ENCODE measurements around the gene STMN3. TPM values are rescaled to one million over a fixed set of nuclear protein-coding genes. Genes with fewer than 3 reads are reported as not detected.

STMN3 gene
- total RNA-seq, 3 donors from 2014 or later, result 11.8 to 19.6 (median 17.7) TPM

DNA sequence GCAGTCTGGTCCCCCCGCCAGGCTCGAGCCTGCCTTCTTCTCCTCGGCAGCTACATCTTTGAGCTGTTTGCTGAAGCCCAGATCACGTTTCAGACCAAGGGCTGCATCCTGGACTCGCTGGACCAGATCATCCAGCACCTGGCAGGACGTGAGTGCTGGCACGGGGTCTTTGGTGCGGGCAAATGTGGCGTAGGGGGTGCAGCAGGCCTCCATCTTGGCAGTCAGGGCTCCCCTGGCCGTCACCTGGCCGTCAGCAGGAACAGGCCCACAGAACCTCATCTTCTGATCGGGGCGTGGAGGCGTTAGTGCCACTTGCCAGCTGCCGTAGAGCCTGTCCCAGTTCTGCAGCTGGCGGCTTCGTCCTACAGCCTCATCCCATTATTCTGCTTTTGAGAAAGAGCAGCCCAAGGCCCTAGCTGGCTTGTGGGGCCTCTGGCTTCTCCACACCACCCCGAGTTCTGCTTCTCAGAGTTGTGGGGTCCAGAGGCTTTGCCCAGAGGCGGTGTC lies 26.6 kb upstream of the STMN3 start:
- Histone ChIP-seq H3K4me1 (peaks cover 8 to 9% of the 10 kb centered on the region in 2 donors), H3K27ac (no peak overlapping the region), H3K27me3 (no peaks in the 10 kb centered on the region), H3K4me3 (no peak overlapping the region), H3K36me3 (no peaks in the 10 kb centered on the region), H3K9me3 (no peaks in the 10 kb centered on the region)
- no peak for DNase-seq (ENCODE audit: low spot score in 2 of 2)
- TF ChIP-seq, protein P1, sequence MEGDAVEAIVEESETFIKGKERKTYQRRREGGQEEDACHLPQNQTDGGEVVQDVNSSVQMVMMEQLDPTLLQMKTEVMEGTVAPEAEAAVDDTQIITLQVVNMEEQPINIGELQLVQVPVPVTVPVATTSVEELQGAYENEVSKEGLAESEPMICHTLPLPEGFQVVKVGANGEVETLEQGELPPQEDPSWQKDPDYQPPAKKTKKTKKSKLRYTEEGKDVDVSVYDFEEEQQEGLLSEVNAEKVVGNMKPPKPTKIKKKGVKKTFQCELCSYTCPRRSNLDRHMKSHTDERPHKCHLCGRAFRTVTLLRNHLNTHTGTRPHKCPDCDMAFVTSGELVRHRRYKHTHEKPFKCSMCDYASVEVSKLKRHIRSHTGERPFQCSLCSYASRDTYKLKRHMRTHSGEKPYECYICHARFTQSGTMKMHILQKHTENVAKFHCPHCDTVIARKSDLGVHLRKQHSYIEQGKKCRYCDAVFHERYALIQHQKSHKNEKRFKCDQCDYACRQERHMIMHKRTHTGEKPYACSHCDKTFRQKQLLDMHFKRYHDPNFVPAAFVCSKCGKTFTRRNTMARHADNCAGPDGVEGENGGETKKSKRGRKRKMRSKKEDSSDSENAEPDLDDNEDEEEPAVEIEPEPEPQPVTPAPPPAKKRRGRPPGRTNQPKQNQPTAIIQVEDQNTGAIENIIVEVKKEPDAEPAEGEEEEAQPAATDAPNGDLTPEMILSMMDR (IDR thresholded peaks at IDR 0.05), result no peak
- TF ChIP-seq POLR2AphosphoS5 (IDR thresholded peaks at IDR 0.05), result no peak
- TF ChIP-seq POLR2A (IDR thresholded peaks at IDR 0.05), result no peak
- intact Hi-C loops (cut with DNase I; ENCODE audit: low total_unique reads), result no loop called here

DNA sequence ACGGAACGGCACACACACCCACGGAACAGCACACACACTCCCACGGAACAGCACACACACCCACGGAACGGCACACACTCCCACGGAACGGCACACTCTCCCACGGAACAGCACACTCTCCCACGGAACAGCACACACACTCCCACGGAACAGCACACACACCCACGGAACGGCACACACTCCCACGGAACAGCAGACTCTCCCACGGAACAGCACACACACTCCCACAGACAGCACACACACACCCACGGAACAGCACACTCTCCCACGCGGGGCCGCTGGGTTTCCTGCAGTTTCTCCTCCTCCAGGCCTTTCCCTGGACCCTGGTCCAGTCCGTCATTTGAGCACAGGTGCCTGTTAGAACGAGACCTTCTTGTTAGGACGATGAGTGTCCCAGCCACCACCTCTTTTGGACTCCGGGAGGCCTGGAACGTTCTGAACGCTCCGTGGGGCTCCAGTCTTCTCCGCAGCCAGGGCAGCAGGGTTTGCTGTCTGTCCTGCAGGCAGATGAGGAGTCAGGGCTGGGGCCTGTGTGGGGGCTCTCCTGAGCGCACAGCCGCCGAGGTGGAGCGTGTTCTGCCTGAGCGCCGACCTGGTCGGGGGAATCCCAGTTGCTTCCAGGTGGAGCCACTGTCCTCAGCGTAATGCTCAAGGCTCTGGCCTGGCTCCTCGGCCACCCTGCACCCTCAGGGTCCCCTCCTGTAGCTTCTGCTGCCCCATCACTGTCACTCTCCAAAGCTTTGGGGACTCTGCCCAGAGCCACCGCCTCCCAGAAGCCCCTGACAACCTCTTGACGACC lies 25.6 kb upstream of the STMN3 start:
- Histone ChIP-seq H3K27me3 (no peaks in the 10 kb centered on the region), H3K4me3 (no peak overlapping the region), H3K36me3 (no peaks in the 10 kb centered on the region), H3K27ac (no peak overlapping the region), H3K4me1 (peaks cover 8 to 9% of the 10 kb centered on the region in 2 donors), H3K9me3 (no peaks in the 10 kb centered on the region)
- DNase-seq (ENCODE audit: low spot score in 2 of 2), result no peak
- intact Hi-C loops (cut with DNase I; ENCODE audit: low total_unique reads), result no loop called here
- no peak for TF ChIP-seq POLR2AphosphoS5 (IDR thresholded peaks at IDR 0.05)
- no peak for TF ChIP-seq POLR2A (IDR thresholded peaks at IDR 0.05)
- TF ChIP-seq, protein P1 (IDR thresholded peaks at IDR 0.05), result no peak

DNA sequence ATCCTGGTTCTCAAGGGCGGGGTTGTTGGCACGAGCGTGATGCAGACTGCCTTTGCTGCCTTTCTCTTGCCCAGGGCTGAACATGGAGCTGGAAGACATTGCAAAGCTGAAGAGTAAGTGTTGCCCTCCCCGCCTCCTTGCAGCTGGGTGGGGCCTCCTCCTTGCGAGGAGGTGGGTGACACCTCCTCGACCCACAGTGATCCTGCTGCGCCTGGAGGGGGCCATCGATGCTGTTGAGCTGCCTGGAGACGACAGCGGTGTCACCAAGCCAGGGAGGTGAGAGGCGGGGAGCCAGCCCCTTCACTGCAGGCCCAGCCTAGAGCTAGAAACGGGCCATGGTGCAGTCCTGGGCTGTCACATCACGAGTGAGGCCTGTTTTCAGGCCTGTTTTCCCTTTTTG lies 24.8 kb upstream of the STMN3 start:
- Histone ChIP-seq H3K36me3 (no peaks in the 10 kb centered on the region), H3K4me1 (peaks cover 8 to 9% of the 10 kb centered on the region in 2 donors), H3K4me3 (no peak overlapping the region), H3K27me3 (no peaks in the 10 kb centered on the region), H3K27ac (no peak overlapping the region), H3K9me3 (no peaks in the 10 kb centered on the region)
- TF ChIP-seq POLR2A (IDR thresholded peaks at IDR 0.05), result no peak
- TF ChIP-seq POLR2AphosphoS5 (IDR thresholded peaks at IDR 0.05), result no peak
- TF ChIP-seq, protein P1 (IDR thresholded peaks at IDR 0.05), result no peak
- intact Hi-C loops (cut with DNase I; ENCODE audit: low total_unique reads), result no loop called here
- DNase-seq (ENCODE audit: low spot score in 2 of 2), result no peak

DNA sequence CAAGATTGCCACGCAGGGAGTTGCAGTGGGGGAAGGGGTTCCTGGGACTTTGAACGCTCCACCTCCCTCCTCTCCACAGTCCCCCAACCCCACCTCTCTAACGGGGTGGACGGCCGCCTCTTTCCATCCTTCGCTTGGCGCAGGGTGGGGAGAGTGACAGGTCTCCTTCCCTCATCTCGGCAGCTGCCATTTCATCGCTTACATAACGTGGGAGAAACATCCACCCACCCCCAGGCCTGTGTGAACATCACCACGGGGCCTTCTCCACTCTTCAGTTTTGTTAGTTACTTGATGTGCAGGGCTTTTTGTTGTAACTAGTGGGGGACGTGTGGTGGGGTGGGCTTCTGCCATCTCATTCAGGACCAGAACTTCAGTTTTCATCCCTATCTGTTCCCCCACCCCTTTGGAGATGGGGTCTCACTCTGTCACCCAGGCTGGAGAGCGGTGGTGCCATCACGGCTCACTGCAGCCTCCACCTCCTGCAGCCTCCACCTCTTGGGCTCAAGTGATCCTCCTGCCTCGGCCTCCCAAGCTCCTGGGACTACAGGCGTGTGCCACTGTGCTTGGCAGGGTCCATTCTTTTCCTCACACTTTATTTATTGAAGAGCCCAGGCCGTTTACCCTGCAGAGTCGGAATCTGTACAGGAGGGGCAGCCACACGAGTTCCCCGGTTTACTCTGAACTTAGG lies 22.6 kb upstream of the STMN3 start:
- intact Hi-C loops (cut with DNase I; ENCODE audit: low total_unique reads), result no loop called here
- H3K4me3 ChIP-seq, result no peak overlapping the region
- H3K4me1 ChIP-seq, result no peaks in the 10 kb centered on the region
- DNase-seq (ENCODE audit: low spot score in 2 of 2), result no peak
- H3K27ac ChIP-seq, result no peak overlapping the region
- H3K36me3 ChIP-seq, result no peaks in the 10 kb centered on the region
- no peaks in the 10 kb centered on the region for H3K27me3 ChIP-seq
- TF ChIP-seq, protein P1 (IDR thresholded peaks at IDR 0.05), result no peak
- no peak for TF ChIP-seq POLR2AphosphoS5 (IDR thresholded peaks at IDR 0.05)
- no peak for TF ChIP-seq POLR2A (IDR thresholded peaks at IDR 0.05)
- H3K9me3 ChIP-seq, result no peaks in the 10 kb centered on the region

DNA sequence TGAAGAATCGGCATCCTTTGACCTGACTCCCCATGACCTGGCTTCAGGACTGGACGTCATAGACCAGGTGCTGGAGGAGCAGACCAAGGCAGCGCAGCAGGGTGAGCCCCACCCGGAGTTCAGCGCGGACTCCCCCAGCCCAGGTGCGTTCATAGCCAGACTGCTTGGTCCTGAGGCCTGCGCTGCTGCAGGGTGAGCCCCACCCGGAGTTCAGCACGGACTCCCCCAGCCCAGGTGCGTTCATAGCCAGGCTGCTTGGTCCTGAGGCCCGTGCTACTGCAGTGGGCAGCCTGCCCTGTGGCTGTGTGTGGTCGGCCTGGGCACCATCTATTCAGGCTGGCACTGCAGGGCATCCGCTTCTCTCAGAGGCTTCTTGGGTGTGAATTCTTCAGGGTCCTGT lies 20.7 kb upstream of the STMN3 start:
- no peak for DNase-seq (ENCODE audit: low spot score in 2 of 2)
- no peak for TF ChIP-seq POLR2AphosphoS5 (IDR thresholded peaks at IDR 0.05)
- TF ChIP-seq, protein P1 (IDR thresholded peaks at IDR 0.05), result no peak
- TF ChIP-seq POLR2A (IDR thresholded peaks at IDR 0.05), result no peak
- H3K4me3 ChIP-seq, result no peak overlapping the region
- H3K36me3 ChIP-seq, result no peaks in the 10 kb centered on the region
- H3K27ac ChIP-seq, result no peak overlapping the region
- H3K9me3 ChIP-seq, result no peaks in the 10 kb centered on the region
- H3K27me3 ChIP-seq, result no peaks in the 10 kb centered on the region
- H3K4me1 ChIP-seq, result no peaks in the 10 kb centered on the region
- intact Hi-C loops (cut with DNase I; ENCODE audit: low total_unique reads), result no loop called here

Measured in breast epithelium (tissue), 4 donors.